OCI-LY1 (cell line): ENCODE measurements around the gene CHMP6.
"Not testable (repeated sequence)": the region's sequence is repeated elsewhere in the genome, so short reads cannot be mapped to it uniquely, and the experiment has no call there.

Experiments used
- EZH2 ChIP-seq: fragments of 200-600 bp; sonication (generic), shearing (Covaris generic); IDR thresholded peaks from 2 replicates; pipeline ENCODE4 v1.8.0; 2017; ENCODE audit warnings: borderline replicate concordance, mixed run types, mild to moderate bottlenecking, antibody characterized with exemption, low read length, moderate library complexity, mixed read lengths
- TF ChIP-seq, protein P1 (sequence below): fragments of 200-600 bp; sonication (generic), shearing (Covaris generic); IDR thresholded peaks from 2 replicates; pipeline ENCODE4 v1.5.1; 2017; ENCODE audit warnings: mild to moderate bottlenecking, antibody characterized with exemption, low read length, moderate library complexity, mixed read lengths

DNA sequence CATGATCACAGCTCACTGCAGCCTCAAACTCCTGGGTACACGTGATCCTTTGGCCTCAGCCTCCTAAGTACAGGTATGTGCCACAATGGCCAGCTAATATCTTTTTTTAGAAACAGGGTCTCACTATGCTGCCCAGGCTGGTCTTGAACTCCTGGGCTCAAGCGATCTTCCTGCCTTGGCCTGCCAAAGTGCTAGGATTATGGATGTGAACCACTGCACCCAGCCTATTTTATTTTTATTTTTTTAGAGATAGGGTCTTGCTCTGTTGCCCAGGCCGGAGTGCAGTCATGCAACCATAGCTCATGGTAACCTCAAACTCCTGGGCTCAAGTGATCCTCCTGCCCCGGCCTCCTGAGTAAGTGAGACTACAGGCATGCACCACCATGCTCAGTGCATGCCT, 25.7 kb downstream of the CHMP6 start:
- TF ChIP-seq, protein P1, sequence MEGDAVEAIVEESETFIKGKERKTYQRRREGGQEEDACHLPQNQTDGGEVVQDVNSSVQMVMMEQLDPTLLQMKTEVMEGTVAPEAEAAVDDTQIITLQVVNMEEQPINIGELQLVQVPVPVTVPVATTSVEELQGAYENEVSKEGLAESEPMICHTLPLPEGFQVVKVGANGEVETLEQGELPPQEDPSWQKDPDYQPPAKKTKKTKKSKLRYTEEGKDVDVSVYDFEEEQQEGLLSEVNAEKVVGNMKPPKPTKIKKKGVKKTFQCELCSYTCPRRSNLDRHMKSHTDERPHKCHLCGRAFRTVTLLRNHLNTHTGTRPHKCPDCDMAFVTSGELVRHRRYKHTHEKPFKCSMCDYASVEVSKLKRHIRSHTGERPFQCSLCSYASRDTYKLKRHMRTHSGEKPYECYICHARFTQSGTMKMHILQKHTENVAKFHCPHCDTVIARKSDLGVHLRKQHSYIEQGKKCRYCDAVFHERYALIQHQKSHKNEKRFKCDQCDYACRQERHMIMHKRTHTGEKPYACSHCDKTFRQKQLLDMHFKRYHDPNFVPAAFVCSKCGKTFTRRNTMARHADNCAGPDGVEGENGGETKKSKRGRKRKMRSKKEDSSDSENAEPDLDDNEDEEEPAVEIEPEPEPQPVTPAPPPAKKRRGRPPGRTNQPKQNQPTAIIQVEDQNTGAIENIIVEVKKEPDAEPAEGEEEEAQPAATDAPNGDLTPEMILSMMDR, result not testable (repeated sequence)
- not testable (repeated sequence) for TF ChIP-seq EZH2
